HCT116 (cell line): ENCODE measurements around the gene SNED1. TPM values are rescaled to one million over a fixed set of nuclear protein-coding genes. Genes with fewer than 3 reads are reported as not detected.

Source experiments
- ATAC-seq: fragments of 200-7000 bp; cut with Tn5 transposase; 2 replicates; pipeline ENCODE4 v1.9.1; 2020; ENCODE audit warnings: mild to moderate bottlenecking, moderate library complexity
- BruUV-seq: library from RNA; stranded (reverse); fragments of 400-500 nt; replicated peaks from 2 replicates; lab custom pipeline; 2021; lab: Mats Ljungman, UMichigan
- CTCF ChIA-PET: fragments of 300-600 bp; sonication (Branson Sonifier 250); formaldehyde crosslinking; loops from one replicate; lab custom pipeline; 2021; ENCODE audit warnings: antibody characterized with exemption; lab: Charles Lee
- POLR2A ChIA-PET: fragments of 300-600, 350-600 bp; sonication (Branson Sonifier 250); formaldehyde crosslinking; loops from one replicate; lab custom pipeline; 2021; ENCODE audit warnings: antibody characterized with exemption; lab: Charles Lee
- RAD21 ChIA-PET, 2 experiments: fragments of 300-600 bp; sonication (Branson Sonifier 250); formaldehyde crosslinking; loops; one replicate each; lab custom pipeline; 2023; ENCODE audit warnings: low total read pairs in 2 of 2; ENCODE audit not compliant: uncharacterized antibody in 2 of 2, unreplicated experiment in 2 of 2, low non-redundant PET in 1 of 2; lab: Charles Lee
- DNase-seq: peaks from one replicate; pipeline ENCODE4 v3.0.0-alpha.2; 2010; ENCODE audit warnings: low read depth, low spot score
- H2AFZ ChIP-seq: fragments of 200-600 bp; shearing (Covaris generic), sonication (generic); 2 replicates; pipeline ENCODE4 v1.6.1; 2017; ENCODE audit warnings: low read depth, mixed run types, mixed read lengths, antibody characterized with exemption, low read length; ENCODE audit not compliant: poor library complexity, severe bottlenecking
- H3K27ac ChIP-seq: 2 replicates; pipeline ENCODE4 v1.5.1; 2012; ENCODE audit warnings: low read depth, low read length
- H3K27me3 ChIP-seq: fragments of 200-600 bp; sonication (generic); 2 replicates; pipeline ENCODE4 v1.6.1; 2016; ENCODE audit warnings: mixed run types, low read length, mixed read lengths; ENCODE audit not compliant: insufficient read depth
- H3K36me3 ChIP-seq, 2 experiments: fragments of 200-500 bp in 1 of 2; fragments of 200-600 bp in 1 of 2; sonication (Bioruptor generic) in 1 of 2; sonication (generic) in 1 of 2; 2 replicates each; pipeline versions ENCODE4 v1.5.1 to v1.6.1; 2014 to 2016; ENCODE audit warnings: low read length in 2 of 2, inconsistent platforms in 1 of 2, mixed read lengths in 1 of 2, mixed run types in 1 of 2; ENCODE audit not compliant: insufficient read depth in 2 of 2, control insufficient read depth in 1 of 2
- H3K4me1 ChIP-seq, 2 experiments: fragments of 200-600 bp in 1 of 2; sonication (generic) in 1 of 2; 2 replicates each; pipeline versions ENCODE4 v1.5.1 to v1.6.1; 2012 to 2017; ENCODE audit warnings: low read length in 2 of 2, inconsistent platforms in 1 of 2, mild to moderate bottlenecking in 1 of 2, mixed read lengths in 1 of 2, mixed run types in 1 of 2, moderate library complexity in 1 of 2; ENCODE audit not compliant: insufficient read depth in 2 of 2, control insufficient read depth in 1 of 2
- H3K4me2 ChIP-seq: fragments of 200-600 bp; sonication (generic); 2 replicates; pipeline ENCODE4 v1.6.1; 2017; ENCODE audit warnings: mixed run types, low read length, mixed read lengths
- H3K4me3 ChIP-seq, 2 experiments: fragments of 200-600 bp in 1 of 2; sonication (generic) in 1 of 2; replicated peaks in 1 of 2; 2 replicates each; pipeline ENCODE4 v1.5.1; 2011 to 2016; ENCODE audit warnings: low read length in 2 of 2, control low read depth in 1 of 2, low read depth in 1 of 2, mild to moderate bottlenecking in 1 of 2, mixed read lengths in 1 of 2, mixed run types in 1 of 2
- H3K79me2 ChIP-seq: fragments of 200-600 bp; sonication (generic); 2 replicates; pipeline ENCODE4 v1.6.1; 2017; ENCODE audit warnings: mild to moderate bottlenecking, mixed run types, low read length, moderate library complexity, mixed read lengths; ENCODE audit not compliant: insufficient read depth
- H3K9ac ChIP-seq: fragments of 200-600 bp; sonication (generic); 2 replicates; pipeline ENCODE4 v1.6.1; 2016; ENCODE audit warnings: low read length, mixed read lengths
- H3K9me2 ChIP-seq: fragments of 200-600 bp; sonication (generic), shearing (Covaris generic); 2 replicates; pipeline ENCODE4 v1.6.1; 2017; ENCODE audit warnings: mixed run types, mild to moderate bottlenecking, moderate library complexity; ENCODE audit not compliant: insufficient read depth
- H3K9me3 ChIP-seq, 2 experiments: fragments of 200-500 bp in 1 of 2; fragments of 200-600 bp in 1 of 2; sonication (Bioruptor generic) in 1 of 2; sonication (generic) in 1 of 2; 2 replicates each; pipeline ENCODE4 v1.6.1; 2014 to 2017; ENCODE audit warnings: low read length in 2 of 2, mixed read lengths in 2 of 2, inconsistent platforms in 1 of 2, low read depth in 1 of 2, mild to moderate bottlenecking in 1 of 2, mixed run types in 1 of 2, moderate library complexity in 1 of 2; ENCODE audit not compliant: control insufficient read depth in 1 of 2, insufficient read depth in 1 of 2
- H4K20me1 ChIP-seq: fragments of 200-600 bp; sonication (generic), shearing (Covaris generic); 2 replicates; pipeline ENCODE4 v1.6.1; 2017; ENCODE audit warnings: mixed run types, mild to moderate bottlenecking, moderate library complexity; ENCODE audit not compliant: insufficient read depth
- CEBPB ChIP-seq: IDR thresholded peaks from 2 replicates; pipeline ENCODE4 v1.6.1; 2012; ENCODE audit warnings: low read depth
- EGR1 ChIP-seq: IDR thresholded peaks from 2 replicates; pipeline ENCODE4 v1.6.1; 2012; ENCODE audit warnings: low read depth
- EZH2 ChIP-seq: fragments of 200-600 bp; sonication (generic); IDR thresholded peaks from 2 replicates; pipeline ENCODE4 v1.6.1; 2017; ENCODE audit warnings: antibody characterized with exemption, mixed run types
- POLR2AphosphoS5 ChIP-seq: IDR thresholded peaks from 2 replicates; pipeline ENCODE4 v1.6.1; 2011; ENCODE audit warnings: mild to moderate bottlenecking, low read depth, low read length, moderate library complexity
- TCF7L2 ChIP-seq: IDR thresholded peaks from 2 replicates; pipeline ENCODE4 v1.7.0; 2011; ENCODE audit warnings: borderline replicate concordance, inconsistent platforms; ENCODE audit not compliant: insufficient read depth, insufficient read length; ENCODE audit errors: extremely low read depth
- intact Hi-C: fragments of 100-400 bp; cut with micrococcal nuclease; formaldehyde crosslinking; loops from 2 replicates; pipeline ENCODE4 v1.10.0; 2022
- total RNA-seq: library from RNA; stranded (reverse); gene quantifications from one replicate; pipeline ENCODE4 v1.2.1, GENCODE V29; 2021; ENCODE audit not compliant: unreplicated experiment
- TF ChIP-seq, protein P1 (sequence below): IDR thresholded peaks from 2 replicates; pipeline ENCODE4 v1.6.1; 2011; ENCODE audit warnings: mild to moderate bottlenecking, low read length, moderate library complexity; ENCODE audit not compliant: insufficient replicate concordance; ENCODE audit errors: extremely low read depth
- TF ChIP-seq, protein P2 (sequence below): IDR thresholded peaks from 2 replicates; pipeline ENCODE4 v1.6.1; 2012
- TF ChIP-seq, protein P3 (sequence below): IDR thresholded peaks from 2 replicates; pipeline ENCODE4 v1.6.1; 2012; ENCODE audit warnings: low read depth

Gene SNED1
- total RNA-seq, 1 experiment from 2014 or later, result 9.6 TPM

DNA sequence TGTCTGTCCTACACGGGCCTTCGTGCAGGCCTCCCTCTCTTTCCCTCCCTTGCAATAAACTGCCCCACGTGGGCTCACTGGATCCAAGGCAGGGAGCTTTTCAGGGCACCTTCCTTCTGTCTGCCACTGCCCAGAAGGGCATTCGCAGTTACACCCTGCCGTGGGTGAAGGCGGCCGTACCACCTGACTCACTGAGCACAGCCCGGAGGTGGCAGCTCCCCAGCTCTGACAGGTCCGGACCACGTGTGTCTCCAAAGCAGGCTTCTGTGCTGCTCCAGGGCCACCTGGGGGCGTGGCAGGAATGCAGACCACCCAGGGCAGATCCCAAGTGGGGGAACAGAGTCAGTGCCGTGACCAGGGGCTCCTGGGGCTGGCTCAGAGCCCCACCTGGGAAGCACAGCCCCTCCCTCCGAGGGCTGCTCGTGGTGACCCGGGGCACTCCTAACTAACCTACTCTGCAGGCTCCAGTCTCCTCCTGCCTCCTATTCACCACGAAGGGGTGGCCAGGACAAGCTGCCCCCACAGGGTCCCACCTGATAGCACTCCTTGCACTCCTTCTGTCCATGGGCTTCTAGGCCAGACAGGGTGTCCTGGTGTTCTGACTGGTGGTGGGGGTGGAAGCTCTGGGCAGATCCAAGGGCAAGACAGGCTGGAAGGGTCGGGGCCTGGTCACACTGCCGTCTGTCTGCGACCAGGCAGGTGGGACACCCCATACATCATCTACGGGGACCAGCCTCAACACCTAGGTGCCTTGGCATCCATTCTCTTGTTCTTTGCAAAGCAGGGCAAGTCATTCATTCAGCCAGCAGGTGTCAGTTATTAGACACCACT, 9.7 kb downstream of the SNED1 start:
- TF ChIP-seq POLR2AphosphoS5, result no peak
- TF ChIP-seq, protein P1, sequence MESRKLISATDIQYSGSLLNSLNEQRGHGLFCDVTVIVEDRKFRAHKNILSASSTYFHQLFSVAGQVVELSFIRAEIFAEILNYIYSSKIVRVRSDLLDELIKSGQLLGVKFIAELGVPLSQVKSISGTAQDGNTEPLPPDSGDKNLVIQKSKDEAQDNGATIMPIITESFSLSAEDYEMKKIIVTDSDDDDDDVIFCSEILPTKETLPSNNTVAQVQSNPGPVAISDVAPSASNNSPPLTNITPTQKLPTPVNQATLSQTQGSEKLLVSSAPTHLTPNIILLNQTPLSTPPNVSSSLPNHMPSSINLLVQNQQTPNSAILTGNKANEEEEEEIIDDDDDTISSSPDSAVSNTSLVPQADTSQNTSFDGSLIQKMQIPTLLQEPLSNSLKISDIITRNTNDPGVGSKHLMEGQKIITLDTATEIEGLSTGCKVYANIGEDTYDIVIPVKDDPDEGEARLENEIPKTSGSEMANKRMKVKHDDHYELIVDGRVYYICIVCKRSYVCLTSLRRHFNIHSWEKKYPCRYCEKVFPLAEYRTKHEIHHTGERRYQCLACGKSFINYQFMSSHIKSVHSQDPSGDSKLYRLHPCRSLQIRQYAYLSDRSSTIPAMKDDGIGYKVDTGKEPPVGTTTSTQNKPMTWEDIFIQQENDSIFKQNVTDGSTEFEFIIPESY, result no peak
- Histone ChIP-seq H3K9ac (no peak overlapping the region), H3K79me2 (no peaks in the 10 kb centered on the region), H3K4me1 (no peaks in the 10 kb centered on the region; a peak in 1 of 4 replicates), H3K4me2 (no peak overlapping the region), H3K9me3 (peaks cover 13 to 14% of the 10 kb centered on the region in 2 experiments; a peak in 2 of 4 replicates), H3K27ac (no peak overlapping the region), H3K4me3 (no peak overlapping the region), H3K27me3 (no peaks in the 10 kb centered on the region), H3K36me3 (0 out of 4 replicates have a peak, but pooled peaks cover 0 to 7% of the 10 kb centered on the region in 2 experiments), H2AFZ (no peak overlapping the region), H4K20me1 (no peaks in the 10 kb centered on the region), H3K9me2 (no peaks in the 10 kb centered on the region)
- ChIA-PET CTCF (no interaction called here), RAD21 (no interaction called here), POLR2A (no interaction called here)
- no peak for ATAC-seq
- intact Hi-C loops, result no loop called here
- no peak for DNase-seq
- BruUV-seq, result no TSS peak

DNA sequence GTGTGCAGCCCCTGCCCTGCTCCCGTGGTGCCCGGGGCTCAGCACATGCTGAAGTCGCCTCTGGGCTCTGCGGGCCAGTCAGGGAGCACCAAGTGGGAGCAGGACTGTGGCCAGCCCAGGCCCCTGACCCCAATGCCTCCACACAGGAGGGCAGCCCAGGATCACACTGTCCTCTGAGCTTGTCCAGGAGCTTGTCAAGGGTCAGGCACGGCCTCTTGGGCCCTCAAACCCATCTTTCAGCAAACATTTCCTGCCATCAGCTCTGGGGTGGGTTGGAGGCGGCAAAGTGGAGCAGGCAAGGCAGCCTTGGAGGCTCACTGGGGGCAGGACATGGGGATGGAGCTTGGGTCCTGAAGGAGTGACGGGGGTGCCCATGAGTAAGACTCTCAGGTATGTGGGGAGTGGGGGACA, 10.3 kb downstream of the SNED1 start:
- Histone ChIP-seq H3K9me3 (peaks cover 9 to 13% of the 10 kb centered on the region in 2 experiments; a peak in 2 of 4 replicates), H3K4me1 (no peaks in the 10 kb centered on the region; a peak in 1 of 4 replicates), H3K4me2 (no peak overlapping the region), H3K36me3 (0 out of 4 replicates have a peak, but pooled peaks cover 0 to 1% of the 10 kb centered on the region in 2 experiments), H3K27ac (no peak overlapping the region), H2AFZ (no peak overlapping the region), H3K79me2 (no peaks in the 10 kb centered on the region), H3K9ac (no peak overlapping the region), H4K20me1 (no peaks in the 10 kb centered on the region), H3K4me3 (no peak overlapping the region), H3K9me2 (no peaks in the 10 kb centered on the region), H3K27me3 (no peaks in the 10 kb centered on the region)
- no TSS peak for BruUV-seq
- no peak for ATAC-seq
- DNase-seq, result no peak
- ChIA-PET CTCF (no interaction called here), POLR2A (no interaction called here), RAD21 (no interaction called here)
- intact Hi-C loops, result no loop called here
- TF ChIP-seq, protein P2, sequence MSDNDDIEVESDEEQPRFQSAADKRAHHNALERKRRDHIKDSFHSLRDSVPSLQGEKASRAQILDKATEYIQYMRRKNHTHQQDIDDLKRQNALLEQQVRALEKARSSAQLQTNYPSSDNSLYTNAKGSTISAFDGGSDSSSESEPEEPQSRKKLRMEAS, result no peak
- no peak for TF ChIP-seq EGR1
- TF ChIP-seq, protein P3, sequence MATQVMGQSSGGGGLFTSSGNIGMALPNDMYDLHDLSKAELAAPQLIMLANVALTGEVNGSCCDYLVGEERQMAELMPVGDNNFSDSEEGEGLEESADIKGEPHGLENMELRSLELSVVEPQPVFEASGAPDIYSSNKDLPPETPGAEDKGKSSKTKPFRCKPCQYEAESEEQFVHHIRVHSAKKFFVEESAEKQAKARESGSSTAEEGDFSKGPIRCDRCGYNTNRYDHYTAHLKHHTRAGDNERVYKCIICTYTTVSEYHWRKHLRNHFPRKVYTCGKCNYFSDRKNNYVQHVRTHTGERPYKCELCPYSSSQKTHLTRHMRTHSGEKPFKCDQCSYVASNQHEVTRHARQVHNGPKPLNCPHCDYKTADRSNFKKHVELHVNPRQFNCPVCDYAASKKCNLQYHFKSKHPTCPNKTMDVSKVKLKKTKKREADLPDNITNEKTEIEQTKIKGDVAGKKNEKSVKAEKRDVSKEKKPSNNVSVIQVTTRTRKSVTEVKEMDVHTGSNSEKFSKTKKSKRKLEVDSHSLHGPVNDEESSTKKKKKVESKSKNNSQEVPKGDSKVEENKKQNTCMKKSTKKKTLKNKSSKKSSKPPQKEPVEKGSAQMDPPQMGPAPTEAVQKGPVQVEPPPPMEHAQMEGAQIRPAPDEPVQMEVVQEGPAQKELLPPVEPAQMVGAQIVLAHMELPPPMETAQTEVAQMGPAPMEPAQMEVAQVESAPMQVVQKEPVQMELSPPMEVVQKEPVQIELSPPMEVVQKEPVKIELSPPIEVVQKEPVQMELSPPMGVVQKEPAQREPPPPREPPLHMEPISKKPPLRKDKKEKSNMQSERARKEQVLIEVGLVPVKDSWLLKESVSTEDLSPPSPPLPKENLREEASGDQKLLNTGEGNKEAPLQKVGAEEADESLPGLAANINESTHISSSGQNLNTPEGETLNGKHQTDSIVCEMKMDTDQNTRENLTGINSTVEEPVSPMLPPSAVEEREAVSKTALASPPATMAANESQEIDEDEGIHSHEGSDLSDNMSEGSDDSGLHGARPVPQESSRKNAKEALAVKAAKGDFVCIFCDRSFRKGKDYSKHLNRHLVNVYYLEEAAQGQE, result no peak
- no peak for TF ChIP-seq POLR2AphosphoS5
- no peak for TF ChIP-seq CEBPB
- no peak for TF ChIP-seq TCF7L2
- TF ChIP-seq, protein P1, result no peak
- no peak for TF ChIP-seq EZH2
